SK-N-SH (cell line): ENCODE measurements around the gene PCDHGA4. TPM values are rescaled to one million over a fixed set of nuclear protein-coding genes. Genes with fewer than 3 reads are reported as not detected.

ENCODE experiments used
- CTCF ChIA-PET: fragments of 300-600, 350-600 bp; formaldehyde crosslinking; extraction: SDS; loops from one replicate; lab custom pipeline; 2021; lab: Yijun Ruan, JAX
- POLR2A ChIA-PET: fragments of 350-600 bp; sonication (Branson Sonifier 250); formaldehyde crosslinking; extraction: SDS; loops from one replicate; lab custom pipeline; 2020; ENCODE audit warnings: antibody characterized with exemption, inconsistent platforms; lab: Yijun Ruan, JAX
- DNase-seq: peaks from one replicate; pipeline ENCODE4 v3.0.0; 2012
- H2AFZ ChIP-seq: fragments of 200-600 bp; sonication (generic); 2 replicates; pipeline ENCODE4 v1.8.1; 2016; ENCODE audit warnings: antibody characterized with exemption, mild to moderate bottlenecking, low read depth
- H3F3A ChIP-seq: fragments of 200-600 bp; sonication (generic); replicated peaks from 2 replicates; pipeline ENCODE3; 2016; ENCODE audit warnings: antibody characterized with exemption, mild to moderate bottlenecking; ENCODE audit not compliant: insufficient read depth
- H3K27ac ChIP-seq, 2 experiments: fragments of 200-500 bp in 1 of 2; fragments of 200-600 bp in 1 of 2; sonication (Bioruptor generic) in 1 of 2; sonication (generic), shearing (Covaris generic) in 1 of 2; 2 replicates each; pipeline versions ENCODE4 v1.5.1 to v1.6.1; 2014 to 2016; ENCODE audit warnings: low read depth in 2 of 2, inconsistent platforms in 1 of 2, low read length in 1 of 2, mild to moderate bottlenecking in 1 of 2, mixed read lengths in 1 of 2
- H3K27me3 ChIP-seq: fragments of 200-600 bp; sonication (generic), shearing (Covaris generic); 2 replicates; pipeline ENCODE4 v1.6.1; 2016; ENCODE audit warnings: mixed run types; ENCODE audit not compliant: insufficient read depth
- H3K36me3 ChIP-seq, 2 experiments: fragments of 200-500 bp in 1 of 2; fragments of 200-600 bp in 1 of 2; sonication (Bioruptor generic) in 1 of 2; sonication (generic) in 1 of 2; replicated peaks in 1 of 2; 2 replicates each; pipeline versions ENCODE3 to v1.5.1; 2014 to 2016; ENCODE audit warnings: low read length in 1 of 2, mild to moderate bottlenecking in 1 of 2; ENCODE audit not compliant: insufficient read depth in 2 of 2, control insufficient read depth in 1 of 2
- H3K4me1 ChIP-seq, 2 experiments: fragments of 200-500 bp in 1 of 2; fragments of 200-600 bp in 1 of 2; sonication (Bioruptor generic) in 1 of 2; sonication (generic), shearing (Covaris generic) in 1 of 2; 2 replicates each; pipeline versions ENCODE4 v1.5.1 to v1.6.1; 2014 to 2016; ENCODE audit warnings: low read depth in 1 of 2, low read length in 1 of 2, mixed run types in 1 of 2; ENCODE audit not compliant: insufficient read depth in 2 of 2, control insufficient read depth in 1 of 2
- H3K4me2 ChIP-seq: fragments of 200-600 bp; sonication (generic), shearing (Covaris generic); 2 replicates; pipeline ENCODE4 v1.6.1; 2017; ENCODE audit warnings: mixed run types
- H3K4me3 ChIP-seq, 2 experiments: fragments of 200-500 bp in 1 of 2; fragments of 200-600 bp in 1 of 2; sonication (Bioruptor generic) in 1 of 2; sonication (generic), shearing (Covaris generic) in 1 of 2; 2 replicates each; pipeline versions ENCODE4 v1.5.1 to v1.8.1; 2014 to 2016; ENCODE audit warnings: low read depth in 2 of 2, inconsistent platforms in 1 of 2, low read length in 1 of 2, mild to moderate bottlenecking in 1 of 2, mixed read lengths in 1 of 2, moderate library complexity in 1 of 2
- H3K79me2 ChIP-seq: fragments of 200-600 bp; sonication (generic); 2 replicates; pipeline ENCODE4 v1.8.1; 2017; ENCODE audit warnings: mild to moderate bottlenecking; ENCODE audit not compliant: insufficient read depth
- H3K9ac ChIP-seq: fragments of 200-600 bp; sonication (generic); 2 replicates; pipeline ENCODE4 v1.6.1; 2017; ENCODE audit warnings: mixed run types
- H3K9me2 ChIP-seq: fragments of 200-600 bp; sonication (generic); 2 replicates; pipeline ENCODE4 v1.6.1; 2017; ENCODE audit warnings: mixed run types
- H3K9me3 ChIP-seq: fragments of 200-600 bp; sonication (generic); 2 replicates; pipeline ENCODE4 v1.6.1; 2017; ENCODE audit warnings: mixed run types, mild to moderate bottlenecking, moderate library complexity
- H4K20me1 ChIP-seq: fragments of 200-600 bp; sonication (generic); 2 replicates; pipeline ENCODE4 v1.6.1; 2017; ENCODE audit warnings: mild to moderate bottlenecking, mixed run types; ENCODE audit not compliant: insufficient read depth
- EP300 ChIP-seq, 2 experiments: IDR thresholded peaks; 2 replicates each; pipeline versions ENCODE4 v1.4.0 to v1.6.1; 2012; ENCODE audit warnings: borderline replicate concordance in 1 of 2, low read depth in 1 of 2, low read length in 1 of 2
- FOSL2 ChIP-seq: IDR thresholded peaks from 2 replicates; pipeline ENCODE4 v1.4.0; 2012; ENCODE audit warnings: low read depth, mild to moderate bottlenecking, moderate library complexity, borderline replicate concordance
- PBX3 ChIP-seq: IDR thresholded peaks from 2 replicates; pipeline ENCODE4; 2012
- RAD21 ChIP-seq: IDR thresholded peaks from 2 replicates; pipeline ENCODE4 v1.6.1; 2012; ENCODE audit warnings: mild to moderate bottlenecking, low read length
- SIN3A ChIP-seq: IDR thresholded peaks from 2 replicates; pipeline ENCODE4 v1.6.1; 2012; ENCODE audit warnings: low read depth, mild to moderate bottlenecking, low read length, moderate library complexity, borderline replicate concordance
- SMC3 ChIP-seq: IDR thresholded peaks from 2 replicates; pipeline ENCODE4 v1.6.1; 2012; ENCODE audit warnings: low read depth, low read length, improper control_type of control experiment
- TEAD4 ChIP-seq: IDR thresholded peaks from 2 replicates; pipeline ENCODE4 v1.4.0; 2012; ENCODE audit warnings: mild to moderate bottlenecking, borderline replicate concordance; ENCODE audit not compliant: insufficient read depth
- ZBTB33 ChIP-seq: IDR thresholded peaks from 2 replicates; pipeline ENCODE4 v1.4.0; 2012; ENCODE audit warnings: low read depth, borderline replicate concordance
- WGBS: methylation state at CpG from one replicate; pipeline ENCODE4 v1.1.6; 2017; ENCODE audit warnings: low lambda C conversion rate; 5-methylcytosine and 5-hydroxymethylcytosine counted together
- polyA plus RNA-seq, 3 experiments: library from polyadenylated mRNA; depleted of rRNA; stranded (reverse); fragments of >200 nt; gene quantifications; 2 replicates each; pipeline ENCODE4 v1.2.3, GENCODE V29; 2012
- TF ChIP-seq, protein P1 (sequence below): fragments of 200-600 bp; sonication (generic); IDR thresholded peaks from 2 replicates; pipeline ENCODE4 v1.6.1; 2017; ENCODE audit warnings: antibody characterized with exemption, mild to moderate bottlenecking, moderate library complexity

PCDHGA4 gene
- polyA plus RNA-seq (2012; rRNA removed): 1.8 and 2.2 TPM in 2 replicates
- polyA plus RNA-seq (2012; cell fraction: cytosol; rRNA removed): 2.1 and 3.0 TPM in 2 replicates
- 4.8 and 5.6 TPM in 2 replicates for polyA plus RNA-seq (2012; cell fraction: nucleus; rRNA removed)

GRCh38 chr5:141354900-141355469 is at the start of gene PCDHGA4:
PCDHGA4 (plus strand) TSS chr5:141355021; CDS start chr5:141355108, 87 bp downstream.
- no peaks in the 10 kb centered on the region for H3K9me2 ChIP-seq
- CTCF ChIA-PET: interaction anchor here (0.8 to 1.7 kb wide), 8 partner anchors 122 to 212 kb away, joined by 3 to 8 read pairs (median 4); partner anchors contain the start of gene PCDHB6
- H4K20me1 ChIP-seq: no peaks in the 10 kb centered on the region
- no peaks in the 10 kb centered on the region for H3K79me2 ChIP-seq
- no peak for TF ChIP-seq FOSL2
- TF ChIP-seq PBX3: no peak
- no peak for TF ChIP-seq TEAD4
- TF ChIP-seq RAD21: 0 out of 2 replicates have a peak, but pooled peaks have one; percentile 33
- 0 out of 2 replicates have a peak, but pooled peaks have one; percentile 11 for TF ChIP-seq SMC3
- TF ChIP-seq ZBTB33: no peak
- TF ChIP-seq, protein P1, sequence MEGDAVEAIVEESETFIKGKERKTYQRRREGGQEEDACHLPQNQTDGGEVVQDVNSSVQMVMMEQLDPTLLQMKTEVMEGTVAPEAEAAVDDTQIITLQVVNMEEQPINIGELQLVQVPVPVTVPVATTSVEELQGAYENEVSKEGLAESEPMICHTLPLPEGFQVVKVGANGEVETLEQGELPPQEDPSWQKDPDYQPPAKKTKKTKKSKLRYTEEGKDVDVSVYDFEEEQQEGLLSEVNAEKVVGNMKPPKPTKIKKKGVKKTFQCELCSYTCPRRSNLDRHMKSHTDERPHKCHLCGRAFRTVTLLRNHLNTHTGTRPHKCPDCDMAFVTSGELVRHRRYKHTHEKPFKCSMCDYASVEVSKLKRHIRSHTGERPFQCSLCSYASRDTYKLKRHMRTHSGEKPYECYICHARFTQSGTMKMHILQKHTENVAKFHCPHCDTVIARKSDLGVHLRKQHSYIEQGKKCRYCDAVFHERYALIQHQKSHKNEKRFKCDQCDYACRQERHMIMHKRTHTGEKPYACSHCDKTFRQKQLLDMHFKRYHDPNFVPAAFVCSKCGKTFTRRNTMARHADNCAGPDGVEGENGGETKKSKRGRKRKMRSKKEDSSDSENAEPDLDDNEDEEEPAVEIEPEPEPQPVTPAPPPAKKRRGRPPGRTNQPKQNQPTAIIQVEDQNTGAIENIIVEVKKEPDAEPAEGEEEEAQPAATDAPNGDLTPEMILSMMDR: peak; percentile 59
- no peaks in the 10 kb centered on the region for H3K27me3 ChIP-seq
- peak within 1 kb of the TSS in 1 of 2 experiments; percentile 28; a peak in 2 of 4 replicates for H3K4me3 ChIP-seq
- no peak within 1 kb of the TSS for H3K9ac ChIP-seq
- H2AFZ ChIP-seq: 0 out of 2 replicates have a peak within 1 kb of the TSS, but pooled peaks have one; percentile 13
- POLR2A ChIA-PET: interaction anchor here (0.7 kb wide), 1 partner anchor 206 kb away, joined by 3 read pairs; no protein-coding TSS in a partner anchor
- WGBS: 50% methylated on average over 23 of the region's 29 CpGs
- no peaks in the 10 kb centered on the region for H3K4me1 ChIP-seq
- no peaks in the 10 kb centered on the region for H3K36me3 ChIP-seq
- no peak within 1 kb of the TSS for H3K4me2 ChIP-seq
- no peak within 1 kb of the TSS for H3K27ac ChIP-seq
- no peak for DNase-seq
- no peaks in the 10 kb centered on the region for H3F3A ChIP-seq
- H3K9me3 ChIP-seq: no peaks in the 10 kb centered on the region; the same call in 1 of the 2 replicates

DNA sequence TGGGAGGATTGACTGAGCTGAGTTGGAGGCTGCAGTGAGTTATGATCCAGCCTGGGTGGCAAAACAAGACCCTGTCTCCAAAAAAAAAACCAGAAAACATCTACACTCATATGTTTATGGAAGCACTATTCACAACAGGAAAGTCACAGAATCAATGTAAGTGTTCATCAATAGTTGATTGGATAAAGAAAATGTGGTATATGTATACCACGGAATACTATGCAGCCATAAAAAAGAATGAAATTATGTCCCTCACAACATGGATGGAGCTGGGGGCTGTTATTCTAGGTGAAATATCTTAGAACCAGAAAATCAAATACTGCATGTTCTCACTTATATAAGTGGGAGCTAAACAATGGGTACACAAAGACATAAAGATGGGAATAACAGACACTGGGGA is 48.2 kb upstream of the PCDHGA4 start:
- WGBS: 92% methylated on average over 1 of the region's 1 CpG
- Histone ChIP-seq H2AFZ (no peak overlapping the region), H3K9me2 (no peaks in the 10 kb centered on the region), H3K36me3 (no peaks in the 10 kb centered on the region), H3F3A (no peaks in the 10 kb centered on the region), H3K27ac (no peak overlapping the region), H4K20me1 (no peaks in the 10 kb centered on the region), H3K79me2 (peaks cover 45% of the 10 kb centered on the region; the same call in 1 of the 2 replicates), H3K9ac (no peak overlapping the region), H3K9me3 (0 out of 2 replicates have a peak, but pooled peaks cover 8% of the 10 kb centered on the region), H3K4me2 (no peak overlapping the region), H3K4me1 (no peaks in the 10 kb centered on the region), H3K4me3 (no peak overlapping the region), H3K27me3 (no peaks in the 10 kb centered on the region)
- TF ChIP-seq ZBTB33 (no peak), SIN3A (no peak), EP300 (IDR thresholded peaks at IDR 0.05; ENCODE audit: borderline replicate concordance in 1 of 2, low read depth in 1 of 2, low read length in 1 of 2) (no peak)
- ChIA-PET CTCF (interaction anchor here (0.6 kb wide), 1 partner anchor 11 kb away, joined by 3 read pairs; no protein-coding TSS in a partner anchor), POLR2A (no interaction called here)
- no peak for DNase-seq
